DOHH2 (cell line): ENCODE measurements around the gene DNAH11.
"Not testable (repeated sequence)": the region's sequence is repeated elsewhere in the genome, so short reads cannot be mapped to it uniquely, and the experiment has no call there.

Experiments used
- H3F3A ChIP-seq: fragments of 200-600 bp; sonication (generic), shearing (Covaris generic); 2 replicates; pipeline ENCODE4 v1.6.0; 2016; ENCODE audit warnings: antibody characterized with exemption, mild to moderate bottlenecking; ENCODE audit not compliant: control insufficient read depth, insufficient read depth
- H3K27ac ChIP-seq: fragments of 200-600 bp; sonication (generic); 2 replicates; pipeline ENCODE4 v1.5.1; 2014; ENCODE audit warnings: low read depth, mild to moderate bottlenecking, low read length, moderate library complexity
- H3K27me3 ChIP-seq: fragments of 200-600 bp; sonication (generic); 2 replicates; pipeline ENCODE4 v1.6.1; 2014; ENCODE audit warnings: mild to moderate bottlenecking, low read length, mixed read lengths; ENCODE audit not compliant: control insufficient read depth
- H3K36me3 ChIP-seq: fragments of 200-600 bp; sonication (generic); 2 replicates; pipeline ENCODE4 v1.6.1; 2014; ENCODE audit warnings: mild to moderate bottlenecking, low read length, moderate library complexity, mixed read lengths; ENCODE audit not compliant: control insufficient read depth
- H3K4me1 ChIP-seq: fragments of 200-600 bp; sonication (generic); 2 replicates; pipeline ENCODE4 v1.6.1; 2014; ENCODE audit warnings: mild to moderate bottlenecking, low read length, mixed read lengths; ENCODE audit not compliant: control insufficient read depth
- H3K4me2 ChIP-seq: fragments of 200-600 bp; sonication (generic); 2 replicates; pipeline ENCODE4 v1.6.0; 2014; ENCODE audit warnings: mild to moderate bottlenecking, low read length, moderate library complexity
- H3K4me3 ChIP-seq: fragments of 200-600 bp; sonication (generic); 2 replicates; pipeline ENCODE4 v1.5.1; 2014; ENCODE audit warnings: mild to moderate bottlenecking, low read length, mixed read lengths
- H3K79me2 ChIP-seq: fragments of 200-600 bp; sonication (generic); 2 replicates; pipeline ENCODE4 v1.6.1; 2014; ENCODE audit warnings: mild to moderate bottlenecking, low read length, mixed read lengths; ENCODE audit not compliant: control insufficient read depth
- H3K9me2 ChIP-seq: fragments of 200-600 bp; sonication (generic); replicated peaks from 2 replicates; pipeline ENCODE4 v1.6.1; 2014; ENCODE audit warnings: mild to moderate bottlenecking, low read length, mixed read lengths; ENCODE audit not compliant: control insufficient read depth
- H3K9me3 ChIP-seq: fragments of 200-600 bp; sonication (generic); 2 replicates; pipeline ENCODE4 v1.6.1; 2014; ENCODE audit warnings: antibody characterized with exemption, low read length, mixed read lengths; ENCODE audit not compliant: control insufficient read depth, insufficient read depth
- H4K20me1 ChIP-seq: fragments of 200-600 bp; sonication (generic); 2 replicates; pipeline ENCODE4 v1.6.0; 2014; ENCODE audit warnings: low read depth, mild to moderate bottlenecking, antibody characterized with exemption, low read length, moderate library complexity; ENCODE audit not compliant: control insufficient read depth, insufficient read depth
- CTCF ChIP-seq: fragments of 200-600 bp; sonication (generic); IDR thresholded peaks from one replicate; pipeline ENCODE4 v1.5.1; 2014; ENCODE audit warnings: antibody characterized with exemption, mild to moderate bottlenecking, low read depth, low read length; ENCODE audit not compliant: poor library complexity, severe bottlenecking
- EZH2phosphoT487 ChIP-seq: fragments of 200-600 bp; sonication (generic); IDR thresholded peaks from 2 replicates; pipeline ENCODE4 v1.6.1; 2017; ENCODE audit warnings: borderline replicate concordance, mild to moderate bottlenecking, antibody characterized with exemption, low read length, moderate library complexity, mixed read lengths

The DNAH11 gene

GRCh38 chr7:21526448-21526847 is 16.4 kb upstream of the DNAH11 start:
- TF ChIP-seq CTCF (no peak), EZH2phosphoT487 (no peak)
- Histone ChIP-seq H3K9me3 (no peaks in the 10 kb centered on the region), H3K36me3 (no peaks in the 10 kb centered on the region), H4K20me1 (no peaks in the 10 kb centered on the region), H3K4me3 (no peak overlapping the region), H3K4me1 (no peaks in the 10 kb centered on the region), H3F3A (no peaks in the 10 kb centered on the region), H3K9me2 (no peaks in the 10 kb centered on the region), H3K4me2 (no peak overlapping the region), H3K27me3 (no peaks in the 10 kb centered on the region), H3K79me2 (no peaks in the 10 kb centered on the region), H3K27ac (no peak overlapping the region)

- not testable (repeated sequence) for H3K79me2 ChIP-seq, H4K20me1 ChIP-seq, H3K4me3 ChIP-seq, H3K4me2 ChIP-seq, H3K4me1 ChIP-seq, H3K36me3 ChIP-seq, H3F3A ChIP-seq, H3K27ac ChIP-seq, H3K27me3 ChIP-seq, H3K9me3 ChIP-seq, H3K9me2 ChIP-seq
Observed at GRCh38 chr7:21532485-21532884, 10.4 kb upstream of the DNAH11 start.

GRCh38 chr7:21533646-21534045 is 9.2 kb upstream of the DNAH11 start:
- H3F3A ChIP-seq, H3K9me3 ChIP-seq, H3K79me2 ChIP-seq, H3K9me2 ChIP-seq, H3K4me1 ChIP-seq, H3K27ac ChIP-seq, H3K36me3 ChIP-seq, H3K27me3 ChIP-seq, H3K4me3 ChIP-seq, H4K20me1 ChIP-seq, H3K4me2 ChIP-seq: not testable (repeated sequence)

- not testable (repeated sequence) for H3K79me2 ChIP-seq, H3K9me3 ChIP-seq, H3K36me3 ChIP-seq, H3K27me3 ChIP-seq, H3K9me2 ChIP-seq, H3K4me3 ChIP-seq, H3K4me2 ChIP-seq, H4K20me1 ChIP-seq, H3K27ac ChIP-seq, H3K4me1 ChIP-seq, H3F3A ChIP-seq
Observed at GRCh38 chr7:21536445-21537118, 6.3 kb upstream of the DNAH11 start.

GRCh38 chr7:21538936-21539495 is 3.8 kb upstream of the DNAH11 start:
- no peak overlapping the region for H3K27ac ChIP-seq
- no peaks in the 10 kb centered on the region for H3F3A ChIP-seq
- no peaks in the 10 kb centered on the region for H4K20me1 ChIP-seq
- no peak overlapping the region for H3K4me3 ChIP-seq
- no peaks in the 10 kb centered on the region for H3K4me1 ChIP-seq
- peaks cover 5% of the 10 kb centered on the region; the same call in 1 of the 2 replicates for H3K27me3 ChIP-seq
- H3K79me2 ChIP-seq, result no peaks in the 10 kb centered on the region
- H3K9me2 ChIP-seq, result no peaks in the 10 kb centered on the region
- TF ChIP-seq EZH2phosphoT487, result no peak
- TF ChIP-seq CTCF, result no peak
- H3K4me2 ChIP-seq, result no peak overlapping the region
- peaks cover 3% of the 10 kb centered on the region; the same call in 1 of the 2 replicates for H3K9me3 ChIP-seq
- H3K36me3 ChIP-seq, result no peaks in the 10 kb centered on the region
